Suprapubic skin (tissue), 4 donors: Measurements from ENCODE around the gene PUS1.

Experiments used
- POLR2A ChIP-seq, 2 donors: fragments of 450-650 bp; IDR thresholded peaks; one replicate each; pipeline ENCODE4 v1.6.1; 2017; ENCODE audit warnings: antibody characterized with exemption in 2 of 2, mild to moderate bottlenecking in 2 of 2, moderate library complexity in 2 of 2
- POLR2AphosphoS5 ChIP-seq, 3 donors: sonication (generic); formaldehyde crosslinking; IDR thresholded peaks; one replicate each; pipeline ENCODE4 v1.6.1; 2017; ENCODE audit warnings: antibody characterized with exemption in 3 of 3
- TF ChIP-seq, protein P1 (sequence below), 2 donors: fragments of 200-600 bp in 1 of 2; fragments of 450-650 bp in 1 of 2; sonication (generic) in 1 of 2; IDR thresholded peaks; one replicate each; pipeline ENCODE4 v1.5.1; 2016 to 2019; ENCODE audit warnings: antibody characterized with exemption in 2 of 2, mild to moderate bottlenecking in 1 of 2, moderate library complexity in 1 of 2

DNA sequence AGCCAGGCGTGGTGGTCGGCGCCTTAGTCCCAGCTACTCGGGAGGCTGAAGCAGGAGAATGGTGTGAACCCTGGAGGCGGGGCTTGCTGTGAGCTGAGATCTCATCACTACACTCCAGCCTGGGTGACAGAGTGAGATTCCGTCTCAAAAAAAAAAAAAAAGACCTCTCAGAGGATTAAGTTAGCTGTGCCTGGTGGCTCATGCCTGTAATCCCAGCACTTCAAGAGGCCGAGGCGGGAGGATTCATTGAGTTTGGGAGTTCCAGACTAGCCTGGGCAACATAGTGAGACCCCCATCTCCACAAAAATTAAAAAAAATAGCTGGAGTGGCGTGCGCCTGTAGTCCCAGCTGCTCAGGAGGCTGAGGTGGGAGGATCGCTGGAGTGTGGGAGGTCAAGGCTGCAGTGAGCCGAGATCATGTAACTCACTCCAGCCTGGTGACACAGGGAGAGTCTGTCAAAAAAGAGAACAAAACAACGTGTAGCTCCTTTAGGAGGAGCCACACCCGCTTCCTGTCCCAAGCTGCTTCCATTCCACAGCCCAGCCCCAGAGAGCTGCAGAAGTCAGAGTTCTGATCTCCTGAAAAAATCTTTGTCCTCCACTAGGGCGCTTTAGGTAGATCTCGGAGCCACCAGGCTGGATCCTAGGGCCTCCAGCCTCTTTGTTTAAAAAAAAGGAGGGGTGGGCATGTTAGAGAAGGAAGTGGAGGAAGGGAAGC lies 46.1 kb upstream of the PUS1 start:
- TF ChIP-seq, protein P1, sequence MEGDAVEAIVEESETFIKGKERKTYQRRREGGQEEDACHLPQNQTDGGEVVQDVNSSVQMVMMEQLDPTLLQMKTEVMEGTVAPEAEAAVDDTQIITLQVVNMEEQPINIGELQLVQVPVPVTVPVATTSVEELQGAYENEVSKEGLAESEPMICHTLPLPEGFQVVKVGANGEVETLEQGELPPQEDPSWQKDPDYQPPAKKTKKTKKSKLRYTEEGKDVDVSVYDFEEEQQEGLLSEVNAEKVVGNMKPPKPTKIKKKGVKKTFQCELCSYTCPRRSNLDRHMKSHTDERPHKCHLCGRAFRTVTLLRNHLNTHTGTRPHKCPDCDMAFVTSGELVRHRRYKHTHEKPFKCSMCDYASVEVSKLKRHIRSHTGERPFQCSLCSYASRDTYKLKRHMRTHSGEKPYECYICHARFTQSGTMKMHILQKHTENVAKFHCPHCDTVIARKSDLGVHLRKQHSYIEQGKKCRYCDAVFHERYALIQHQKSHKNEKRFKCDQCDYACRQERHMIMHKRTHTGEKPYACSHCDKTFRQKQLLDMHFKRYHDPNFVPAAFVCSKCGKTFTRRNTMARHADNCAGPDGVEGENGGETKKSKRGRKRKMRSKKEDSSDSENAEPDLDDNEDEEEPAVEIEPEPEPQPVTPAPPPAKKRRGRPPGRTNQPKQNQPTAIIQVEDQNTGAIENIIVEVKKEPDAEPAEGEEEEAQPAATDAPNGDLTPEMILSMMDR (IDR thresholded peaks at IDR 0.05) = no peak
- TF ChIP-seq POLR2A (IDR thresholded peaks at IDR 0.05) (no peak), POLR2AphosphoS5 (IDR thresholded peaks at IDR 0.05) (no peak)
